Heart left ventricle (tissue), 16 donors: ENCODE measurements around the gene TSC22D3. TPM values are rescaled to one million over a fixed set of nuclear protein-coding genes. Genes with fewer than 3 reads are reported as not detected.

Experiments
- ATAC-seq, 4 donors: fragments of 200-7000 bp; cut with Tn5 transposase; one replicate each; pipeline ENCODE4 v1.9.1; 2020 to 2022; ENCODE audit warnings: moderate library complexity in 4 of 4, mild to moderate bottlenecking in 3 of 4, moderate number of reproducible peaks in 1 of 4
- DNase-seq, 5 donors: peaks; one replicate each; pipeline ENCODE4 v3.0.0-alpha.2; 2020
- H3K27ac ChIP-seq, 12 donors: fragments of 200-600 bp; sonication (generic) in 4 of 12; one replicate each; pipeline versions ENCODE4 v1.5.0 to v1.8.0; 2016 to 2022; ENCODE audit warnings: mild to moderate bottlenecking in 2 of 12
- H3K27me3 ChIP-seq, 9 donors: fragments of 200-600 bp; sonication (generic) in 2 of 9; one replicate each; pipeline versions ENCODE4 v1.5.1 to v1.8.0; 2016 to 2022; ENCODE audit warnings: mild to moderate bottlenecking in 3 of 9
- H3K36me3 ChIP-seq, 9 donors: fragments of 200-600 bp; sonication (generic) in 2 of 9; one replicate each; pipeline versions ENCODE4 v1.5.0 to v1.8.0; 2018 to 2022; ENCODE audit warnings: mild to moderate bottlenecking in 2 of 9
- H3K4me1 ChIP-seq, 12 donors: fragments of 200-600 bp; sonication (generic) in 4 of 12; one replicate each; pipeline versions ENCODE4 v1.5.0 to v1.8.0; 2016 to 2022; ENCODE audit warnings: mild to moderate bottlenecking in 3 of 12
- H3K4me3 ChIP-seq, 12 donors: fragments of 200-600 bp; sonication (generic) in 4 of 12; one replicate each; pipeline versions ENCODE4 v1.5.0 to v1.8.0; 2017 to 2022; ENCODE audit warnings: mild to moderate bottlenecking in 9 of 12, moderate library complexity in 4 of 12
- H3K9me3 ChIP-seq, 12 donors: fragments of 200-600 bp; sonication (generic) in 4 of 12; one replicate each; pipeline versions ENCODE4 v1.5.0 to v1.8.0; 2016 to 2022; ENCODE audit warnings: mild to moderate bottlenecking in 1 of 12
- CTCF ChIP-seq, 12 donors: fragments of 200-600 bp; sonication (generic) in 4 of 12; IDR thresholded peaks; one replicate each; pipeline versions ENCODE4 v1.5.0 to v1.8.0; 2018 to 2022; ENCODE audit warnings: antibody characterized with exemption in 12 of 12, mild to moderate bottlenecking in 5 of 12
- POLR2A ChIP-seq, 2 donors: fragments of 450-650 bp; IDR thresholded peaks; one replicate each; pipeline ENCODE4 v1.6.1; 2017; ENCODE audit warnings: antibody characterized with exemption in 2 of 2, mild to moderate bottlenecking in 2 of 2, moderate library complexity in 2 of 2
- WGBS, 4 donors: extraction: QIAGEN DNeasy Blood & Tissue Kit in 2 of 4; methylation state at CpG; one replicate each; pipeline versions ENCODE4 v1.1.5 to v1.1.7; 2013 to 2018; 5-methylcytosine and 5-hydroxymethylcytosine counted together
- intact Hi-C, 10 donors: fragments of 100-400 bp; cut with DNase I; formaldehyde crosslinking; loops; one replicate each; pipeline versions ENCODE4 v1.11.1 to v1.14.2; 2022
- polyA plus RNA-seq, 2 donors: library from polyadenylated mRNA; stranded (reverse); fragments of 200-250 nt; gene quantifications; one replicate each; pipeline ENCODE4 v1.2.3, GENCODE V29; 2013
- total RNA-seq, 9 donors: library from RNA; depleted of rRNA in 2 of 9; stranded (reverse); fragments of >200 nt in 2 of 9; fragmentation: NEBNext Ultra II Directional in 3 of 9; extraction: Animal tissue kit (Norgen Biotek cat#: 25700) in 3 of 9; gene quantifications; one replicate each; pipeline versions ENCODE4 v1.1.0 to v1.2.4, GENCODE V29; 2016 to 2023
- donor health status: ischemic (EF 13 %, LVEDD 7.1; RV severe dilation, severe dysfunction).
- donor health status: healthy with polysubstance abuse.
- donor health status: DM: no; HTN: yes; CAD: no.
- donor health status: DM: no; HTN: no; CAD: no.
- donor health status: ischemic (EF 25% LVEDD 6.9; RV normal size, moderate dysfunction).
- donor health status: ischemic (EF 25% LVEDD 5.7; RV mildly dilated, moderate dysfunction).
- donor health status: healthy.
- donor health status: DM: yes; HTN: yes; CAD: no.
- donor health status: ischemic (EF 35%, LVEDD 5.7; RV mildly dilated, moderate dysfunction).
- donor health status: nonischemic (EF 11% LVEDD 7.7; RV severe dilation, severe dysfunction).
- donor health status: DM: yes; HTN: yes; CAD: no.
- donor health status: PGD.
- donor health status: ischemic (EF 29% LVEDD 5.4; RV normal size, mild dysfunction).
- donor health status: nonischemic (EF 23%, LVEDD 6.1; RV moderate dilation, normal function).

TSC22D3 gene
- total and polyA plus RNA-seq, 11 donors = 28.0 to 145 (median 33.9) TPM

GRCh38 chrX:107775000-107775733, 420 bp downstream of the TSC22D3 start:
- TF ChIP-seq POLR2A (IDR thresholded peaks at IDR 0.05) (no peak), CTCF (IDR thresholded peaks at IDR 0.05) (peak in 1 of 12 donors; percentile 24)
- Histone ChIP-seq H3K4me1 (peaks cover 0 to 24% (median 0%) of the 10 kb centered on the region in 12 donors), H3K9me3 (no peaks in the 10 kb centered on the region), H3K4me3 (peak overlapping the region; percentile 28 to 75 (median 63)), H3K27ac (peak overlapping the region; percentile 24 to 91 (median 80)), H3K36me3 (peaks cover 0 to 5% (median 0%) of the 10 kb centered on the region in 9 donors), H3K27me3 (peaks cover 0 to 36% (median 0%) of the 10 kb centered on the region in 9 donors)
- 9 to 47% (median 25%) methylated on average over 28 to 40 of the region's 40 CpGs for WGBS, 4 donors
- DNase-seq (peak in 2 of 5 donors; percentile 11 to 30), ATAC-seq (peak in 3 of 4 donors; percentile 2 to 10 (median 6))
- intact Hi-C loops = loop anchor here (2.0 to 10.0 kb wide), 14 partner anchors 38 to 240 kb away; no protein-coding TSS in a partner anchor

GRCh38 chrX:107773906-107774435, 1.6 kb downstream of the TSC22D3 start:
- WGBS, 4 donors = 66 to 74% (median 70%) methylated on average over 9 of the region's 9 CpGs
- no peaks in the 10 kb centered on the region for H3K9me3 ChIP-seq
- peak overlapping the region in 6 of 12 donors; percentile 23 to 91 (median 78) for H3K27ac ChIP-seq
- peaks cover 0 to 36% (median 0%) of the 10 kb centered on the region in 9 donors for H3K27me3 ChIP-seq
- ATAC-seq (no peak), DNase-seq (no peak)
- intact Hi-C loops = loop anchor here in 6 of 10 donors (2.0 to 10.0 kb wide), 7 partner anchors 37 to 239 kb away; no protein-coding TSS in a partner anchor
- peaks cover 0 to 24% (median 0%) of the 10 kb centered on the region in 12 donors for H3K4me1 ChIP-seq
- TF ChIP-seq POLR2A (IDR thresholded peaks at IDR 0.05) = no peak
- peak overlapping the region in 11 of 12 donors; percentile 34 to 75 (median 64) for H3K4me3 ChIP-seq
- H3K36me3 ChIP-seq = peaks cover 0 to 5% (median 0%) of the 10 kb centered on the region in 9 donors

GRCh38 chrX:107773206-107773605, 2.4 kb downstream of the TSC22D3 start:
- Histone ChIP-seq H3K27me3 (peaks cover 0 to 37% (median 0%) of the 10 kb centered on the region in 9 donors), H3K4me3 (peak overlapping the region in 8 of 12 donors; percentile 56 to 75 (median 66)), H3K36me3 (peaks cover 0 to 5% (median 0%) of the 10 kb centered on the region in 9 donors), H3K27ac (peak overlapping the region in 2 of 12 donors; percentile 28 to 91), H3K4me1 (peaks cover 0 to 24% (median 0%) of the 10 kb centered on the region in 12 donors), H3K9me3 (no peaks in the 10 kb centered on the region)
- 57 to 76% (median 65%) methylated on average over 8 of the region's 8 CpGs for WGBS, 4 donors
- DNase-seq = no peak
- intact Hi-C loops = loop anchor here in 3 of 10 donors (5.0 to 10.0 kb wide), 3 partner anchors 51 to 238 kb away; no protein-coding TSS in a partner anchor
- TF ChIP-seq POLR2A (IDR thresholded peaks at IDR 0.05) = no peak
- TF ChIP-seq CTCF (IDR thresholded peaks at IDR 0.05) = no peak
- ATAC-seq = no peak

DNA sequence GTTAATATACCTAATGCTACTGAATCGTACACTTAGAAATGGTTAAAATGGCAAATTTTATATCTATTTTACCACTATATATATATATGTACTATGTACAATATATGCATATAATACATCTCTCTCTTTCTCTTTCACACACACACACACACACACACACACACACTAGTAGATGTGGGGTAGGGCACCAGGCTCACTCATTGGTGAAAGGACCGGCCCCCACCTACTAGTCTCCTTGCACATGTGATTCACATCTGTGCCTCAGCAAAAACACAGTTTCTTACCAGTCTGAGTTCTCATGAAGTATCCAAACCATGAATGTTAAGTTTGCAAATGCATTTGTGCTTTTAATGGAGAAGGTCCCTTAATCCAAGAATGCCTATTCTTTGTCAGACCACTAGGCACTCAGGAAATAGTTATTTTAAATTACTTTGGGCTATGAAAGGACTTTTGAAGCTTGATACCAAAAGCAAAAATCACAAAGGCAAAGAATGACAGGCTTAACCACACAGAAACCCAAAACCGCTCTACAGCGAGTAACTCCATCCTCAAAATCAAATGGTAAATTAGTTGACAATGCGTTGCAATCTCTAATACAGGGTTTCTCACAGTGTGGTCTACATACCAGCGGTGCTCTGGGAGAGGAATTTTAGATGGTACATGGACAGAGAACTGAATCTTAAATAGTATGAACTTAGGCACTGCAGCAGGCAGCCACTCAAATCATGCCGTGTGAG, 5.8 kb downstream of the TSC22D3 start:
- intact Hi-C loops = loop anchor here in 3 of 10 donors (5.0 to 10.0 kb wide), 3 partner anchors 47 to 235 kb away; no protein-coding TSS in a partner anchor
- TF ChIP-seq POLR2A (IDR thresholded peaks at IDR 0.05) (no peak), CTCF (IDR thresholded peaks at IDR 0.05) (no peak)
- Histone ChIP-seq H3K4me3 (no peak overlapping the region), H3K27ac (no peak overlapping the region), H3K9me3 (no peaks in the 10 kb centered on the region), H3K4me1 (peaks cover 0 to 27% (median 2%) of the 10 kb centered on the region in 12 donors), H3K36me3 (peaks cover 0 to 5% (median 0%) of the 10 kb centered on the region in 9 donors), H3K27me3 (peaks cover 0 to 16% (median 0%) of the 10 kb centered on the region in 9 donors)
- ATAC-seq = no peak
- WGBS, 4 donors = 84 to 97% (median 93%) methylated on average over 7 of the region's 7 CpGs
- DNase-seq = no peak
